HG03139 (cell line): ENCODE data around the gene DNM1.
A peak's percentile ranks its signal among the peaks of the same experiment; 100 is the strongest.

Experiments
- ATAC-seq: cut with Tn5 transposase; IDR thresholded peaks from one replicate; pipeline ENCODE4 v1.9.1; 2021; ENCODE audit not compliant: unreplicated experiment

DNM1 gene

DNA sequence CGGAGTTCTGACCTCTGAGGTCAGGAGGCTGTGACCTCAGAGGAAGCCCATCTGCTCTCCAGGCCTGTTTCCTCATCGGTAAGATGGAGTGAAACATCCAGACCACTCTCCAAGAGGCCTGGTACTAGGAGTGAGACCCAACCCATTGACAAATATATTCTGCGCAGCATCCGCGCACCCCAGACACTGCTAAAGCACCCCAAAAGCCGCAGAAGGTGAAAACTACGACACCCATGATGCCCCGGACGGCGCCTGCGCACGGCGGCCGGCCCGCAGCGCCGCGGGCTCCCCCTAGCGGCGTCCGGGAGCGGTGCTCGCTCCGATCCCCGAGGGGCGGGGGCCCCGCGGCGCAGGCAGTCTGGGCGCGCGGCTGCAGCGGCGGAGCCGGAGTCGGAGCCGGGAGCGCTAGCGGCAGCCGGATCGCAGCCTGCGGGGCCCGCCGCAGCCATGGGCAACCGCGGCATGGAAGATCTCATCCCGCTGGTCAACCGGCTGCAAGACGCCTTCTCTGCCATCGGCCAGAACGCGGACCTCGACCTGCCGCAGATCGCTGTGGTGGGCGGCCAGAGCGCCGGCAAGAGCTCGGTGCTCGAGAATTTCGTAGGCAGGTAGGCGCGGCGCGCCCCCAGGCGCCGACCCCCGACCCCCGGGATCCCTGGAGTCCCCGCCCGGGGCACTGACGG, at the start of gene DNM1:
DNM1 (plus strand) TSS at position 356 of the 683 bp plus-strand sequence; CDS start at position 448, 92 bp downstream.
- ATAC-seq: peak; percentile 67

DNA sequence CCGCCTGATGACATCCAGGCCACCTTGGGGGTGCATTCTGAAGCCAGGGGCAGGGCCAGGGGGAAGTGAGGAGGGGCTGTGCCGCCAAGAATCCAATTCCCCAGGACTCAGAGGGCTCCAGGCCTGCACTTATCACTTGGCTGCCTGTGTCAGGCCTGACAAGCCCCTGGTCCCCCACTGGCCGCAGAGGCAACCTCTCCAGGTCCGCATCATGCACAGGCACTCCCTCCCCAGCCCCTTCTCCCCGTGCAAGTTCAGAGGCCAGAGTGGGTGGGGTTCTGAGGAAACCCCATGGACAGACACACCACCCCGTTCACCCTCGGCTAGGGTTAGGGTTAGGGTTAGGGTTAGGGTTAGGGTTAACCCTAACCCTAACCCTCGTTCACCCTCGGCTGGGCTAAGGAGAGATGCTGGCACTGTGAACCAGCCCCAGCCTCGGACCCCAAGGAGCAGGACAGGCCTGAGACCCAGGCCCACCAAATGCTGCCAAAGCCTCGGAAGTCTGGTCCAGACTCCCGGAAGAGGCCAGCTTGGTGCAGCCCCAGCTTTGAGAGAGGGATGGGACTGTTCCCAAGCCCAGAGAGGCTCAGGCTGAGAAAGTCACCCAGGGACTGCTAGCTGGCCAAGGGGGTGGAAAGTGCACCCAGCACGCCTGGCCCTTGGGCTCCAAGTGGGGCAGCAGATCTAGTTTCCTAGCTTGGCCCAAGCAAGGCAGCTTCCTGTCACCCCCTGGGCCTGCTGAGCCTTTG, 49.1 kb upstream of the DNM1 start:
- no peak for ATAC-seq

DNA sequence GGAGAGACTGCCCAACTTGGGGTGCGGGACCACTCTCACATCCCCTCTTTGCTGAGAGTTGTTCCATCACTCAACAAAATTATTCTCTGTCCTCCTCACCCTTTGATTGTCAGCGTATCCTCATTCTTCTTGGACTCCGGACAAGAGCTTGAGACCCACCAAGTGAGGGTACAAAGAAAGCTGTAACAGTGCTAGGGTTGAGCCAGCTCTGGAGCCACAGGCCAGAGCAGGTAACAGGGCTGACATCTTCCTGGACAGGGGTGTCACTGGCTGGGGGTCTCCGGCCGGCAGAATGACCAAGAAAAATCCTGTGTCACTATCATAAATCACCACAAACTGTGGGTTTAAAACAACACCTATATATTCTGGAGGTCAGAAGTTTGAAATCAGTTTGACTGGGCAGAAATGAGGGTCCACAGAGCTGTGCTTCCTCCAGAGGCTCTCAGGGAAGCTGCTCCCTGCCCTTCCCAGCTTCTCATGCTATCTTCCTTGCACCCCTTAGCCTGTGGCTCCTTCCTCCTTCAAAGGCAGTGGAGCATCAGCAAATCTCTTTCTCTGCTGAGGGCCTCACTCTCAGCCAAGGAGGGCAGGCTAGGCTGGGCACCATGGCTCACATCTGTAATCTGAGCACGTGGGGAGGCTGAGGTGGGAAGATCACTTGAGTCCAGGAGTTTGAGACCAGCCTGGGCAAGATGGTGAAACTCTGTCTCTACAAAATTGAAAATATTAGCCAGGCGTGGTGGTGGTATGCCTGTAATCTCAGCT, 47.3 kb upstream of the DNM1 start:
- ATAC-seq: no peak

GRCh38 chr9:128159522-128159783, 43.7 kb upstream of the DNM1 start:
- no peak for ATAC-seq

GRCh38 chr9:128159784-128160602, 43.2 kb upstream of the DNM1 start, which contains the start of gene BBLN:
Gene BBLN (plus strand): TSS chr9:128160265. CDS start chr9:128160408, 143 bp downstream.
- peak; percentile 67 for ATAC-seq

DNA sequence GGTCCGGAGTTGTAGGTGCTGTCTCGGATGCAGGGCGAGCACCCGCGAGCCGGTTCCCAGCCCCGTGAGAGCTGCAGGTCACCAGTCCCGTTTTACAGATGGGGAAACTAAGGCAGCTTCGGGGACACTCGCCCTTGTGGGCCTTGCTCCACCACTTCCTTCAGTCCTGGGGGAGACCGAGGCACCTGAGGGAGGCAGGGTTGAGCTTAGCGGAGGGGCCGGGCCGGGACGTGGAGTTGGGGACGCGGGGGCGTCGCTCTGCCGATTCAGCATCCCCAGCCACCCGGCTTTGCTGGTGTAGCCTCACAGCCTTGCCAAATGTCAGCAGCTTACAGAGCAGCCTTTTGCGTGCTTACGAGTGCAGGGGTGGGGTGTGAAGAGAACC, 42.6 kb upstream of the DNM1 start:
- ATAC-seq: no peak

DNA sequence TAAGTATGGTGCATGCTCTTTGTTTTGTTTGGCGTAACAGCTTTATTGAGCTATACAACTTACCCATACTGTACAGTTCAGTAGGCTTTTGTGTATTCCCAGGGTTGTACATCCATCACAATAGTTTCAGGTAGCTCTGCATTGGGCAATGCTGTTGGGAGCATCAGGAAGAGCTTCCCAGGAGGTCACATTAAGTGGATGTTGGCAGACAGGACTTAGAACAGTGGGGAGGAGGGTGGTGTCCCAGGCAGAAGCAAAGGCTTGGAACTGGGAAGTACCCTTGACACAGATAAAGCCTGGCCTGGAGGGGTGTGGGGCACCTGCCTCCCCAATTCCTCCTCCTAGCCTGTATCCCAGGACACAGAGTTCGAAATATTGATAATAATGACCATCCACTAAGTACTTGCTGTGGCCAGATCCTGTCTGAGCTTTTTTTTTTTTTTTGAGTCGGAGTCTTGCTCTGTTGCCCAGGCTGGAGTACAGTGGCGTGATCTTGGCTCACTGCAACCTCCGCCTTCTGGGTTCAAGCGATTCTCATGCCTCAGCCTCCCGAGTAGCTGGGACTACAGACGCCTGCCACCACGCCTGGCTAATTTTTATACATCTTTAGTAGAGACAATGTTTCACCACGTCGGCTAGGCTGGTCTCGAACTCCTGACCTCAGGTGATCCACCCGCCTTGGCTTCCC, 41.8 kb upstream of the DNM1 start:
- no peak for ATAC-seq

GRCh38 chr9:128162215-128163026, 40.8 kb upstream of the DNM1 start:
- ATAC-seq: no peak

- ATAC-seq: no peak
These were observed 40.1 kb upstream of the DNM1 start for GRCh38 chr9:128163027-128163515.

- no peak for ATAC-seq
These were observed 39.5 kb upstream of the DNM1 start for GRCh38 chr9:128163523-128164306.

DNA sequence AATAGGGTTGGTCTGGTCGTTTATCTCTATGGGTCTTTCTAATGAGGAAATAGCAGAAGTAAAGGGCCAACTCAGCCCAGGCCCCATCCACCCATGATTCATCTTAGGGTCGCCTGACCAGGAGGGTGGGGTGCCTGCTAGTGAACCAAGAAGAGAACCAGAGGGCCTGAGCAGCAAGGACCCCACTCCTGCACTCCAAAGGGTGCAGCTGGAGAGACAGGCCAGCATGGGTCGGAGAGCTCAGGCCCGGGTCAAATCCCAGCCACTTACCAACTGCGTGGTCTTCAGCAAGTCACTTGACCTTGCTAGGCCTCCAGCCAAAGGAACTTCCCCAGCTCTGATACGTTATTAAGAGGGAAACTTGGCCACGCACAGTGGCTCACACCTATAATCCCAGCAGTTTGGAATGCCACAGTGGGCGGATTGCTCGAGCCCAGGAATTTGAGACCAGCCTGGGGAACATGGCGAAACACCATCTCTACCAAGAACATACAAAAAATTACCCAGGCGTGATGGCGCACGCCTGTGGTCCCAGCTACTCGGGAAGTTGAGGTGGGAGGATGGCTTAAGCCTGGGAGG, 38.8 kb upstream of the DNM1 start:
- ATAC-seq: no peak

DNA sequence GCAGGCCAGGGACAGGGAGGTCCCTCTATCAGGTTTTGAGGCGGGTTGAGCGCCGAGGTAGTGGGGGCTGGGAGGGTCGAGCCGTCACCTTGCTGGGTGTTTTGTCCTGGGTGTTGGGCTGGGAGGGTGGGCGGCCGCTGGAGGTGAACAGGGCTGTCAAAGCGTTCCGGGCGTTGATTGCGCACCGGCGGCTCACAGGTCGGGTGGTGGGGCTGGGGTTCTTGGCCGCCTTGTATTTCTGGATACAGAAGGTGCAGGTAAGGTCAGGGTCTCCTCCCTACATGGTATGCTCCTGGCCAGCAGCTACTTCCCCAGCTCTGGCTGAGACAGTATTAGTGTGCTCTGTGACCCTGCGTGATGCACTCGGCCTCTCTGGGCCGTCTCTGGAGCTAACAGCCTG, 37.0 kb upstream of the DNM1 start:
- ATAC-seq: no peak

DNA sequence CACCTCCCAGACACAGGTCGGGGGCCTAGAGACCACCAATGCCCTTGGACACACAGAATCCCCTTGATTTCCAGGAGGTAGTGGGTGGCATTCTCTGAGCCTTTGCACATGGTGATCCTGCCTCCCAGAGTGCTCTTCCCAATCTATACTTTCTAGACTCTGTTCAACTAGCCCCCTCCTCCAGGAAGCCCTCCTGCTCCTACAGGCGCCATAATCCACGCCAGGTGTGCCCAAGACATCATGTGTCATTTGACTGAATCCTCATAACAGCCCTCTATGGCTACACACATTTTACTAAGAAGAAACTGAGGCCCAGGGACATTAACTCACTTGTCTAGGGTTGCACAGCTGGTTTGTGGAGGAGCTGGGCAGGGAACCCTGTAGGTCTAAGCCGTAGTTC, 36.0 kb upstream of the DNM1 start:
- ATAC-seq: no peak

DNA sequence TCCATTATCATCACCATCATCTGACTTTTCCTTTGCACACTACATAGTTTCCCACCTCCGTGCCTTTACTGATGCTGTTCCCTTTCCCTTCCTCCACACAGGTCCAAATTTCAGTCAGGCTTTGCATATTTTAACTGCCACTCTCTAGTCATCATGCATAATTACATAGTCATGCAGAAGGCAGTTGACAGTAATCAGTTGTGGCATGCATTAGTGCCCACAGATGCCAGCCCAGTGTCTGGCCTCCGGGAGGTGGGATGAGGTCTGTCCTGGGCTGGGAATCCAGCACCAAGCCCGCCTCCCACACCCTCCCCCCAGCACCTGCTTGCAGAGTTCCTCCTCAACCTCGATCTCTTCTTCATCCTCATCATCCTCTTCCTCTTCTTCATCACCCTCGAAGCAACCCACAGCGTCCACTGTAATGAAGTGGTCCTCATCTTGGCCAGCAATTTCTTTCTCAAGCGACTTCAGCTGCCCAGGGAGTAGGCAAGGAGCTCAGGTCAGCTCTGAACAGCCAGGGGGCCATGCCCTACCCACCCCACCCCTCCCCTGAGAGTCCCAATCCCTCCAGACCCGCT, 34.4 kb upstream of the DNM1 start:
- ATAC-seq: no peak

DNA sequence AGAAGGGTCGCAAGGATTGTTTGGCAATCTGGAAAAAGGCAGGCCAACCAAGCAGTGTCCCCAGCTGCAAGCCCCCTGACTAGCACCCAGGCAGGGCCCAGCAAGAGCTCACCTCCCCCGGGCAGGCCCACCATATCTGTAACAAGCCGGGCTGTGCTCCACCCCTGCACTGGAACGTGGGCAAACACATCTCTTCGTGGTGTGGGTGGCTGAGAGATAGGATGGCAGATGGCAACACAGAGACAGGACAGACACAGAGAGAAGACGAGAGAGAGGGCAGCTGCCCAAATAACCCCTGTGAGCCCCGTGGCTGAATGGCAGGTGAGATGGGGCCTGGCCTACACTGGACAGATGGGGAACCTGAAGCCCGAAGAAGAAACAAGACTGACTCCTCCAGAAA, 33.7 kb upstream of the DNM1 start:
- no peak for ATAC-seq

- ATAC-seq: no peak
These were observed 33.3 kb upstream of the DNM1 start for GRCh38 chr9:128169925-128170324.

GRCh38 chr9:128174062-128174461, 29.1 kb upstream of the DNM1 start:
- no peak for ATAC-seq

DNA sequence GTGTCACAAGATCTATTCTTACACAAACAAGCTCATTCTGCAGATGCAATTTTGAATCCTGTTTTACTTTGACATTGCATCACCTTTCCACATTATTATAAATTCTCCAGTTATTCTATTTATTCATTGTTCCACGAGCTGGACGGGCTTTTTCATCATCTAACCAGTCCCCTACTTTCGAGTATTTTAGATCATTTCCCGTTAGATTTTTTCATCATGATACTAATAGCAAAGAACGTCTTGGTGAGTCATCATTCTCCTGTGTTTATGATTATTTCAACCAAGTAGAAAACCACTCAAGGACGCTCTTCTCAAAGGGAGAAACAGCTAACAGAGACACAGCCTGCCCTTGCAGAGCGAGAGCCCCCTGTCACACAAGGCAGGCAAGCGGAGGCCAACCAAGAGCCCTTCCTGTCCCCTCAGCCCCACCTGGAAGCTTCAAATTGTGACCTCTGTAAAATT, 28.0 kb upstream of the DNM1 start:
- no peak for ATAC-seq
